Mesodermal cell (in vitro differentiated cells): ENCODE results near the gene BANP.

ENCODE experiments used
- H3K27ac ChIP-seq: 2 replicates; pipeline ENCODE4 v1.7.0; 2013; ENCODE audit warnings: mild to moderate bottlenecking, low read depth, low read length, moderate library complexity; ENCODE audit not compliant: severe bottlenecking
- H3K36me3 ChIP-seq: 2 replicates; pipeline ENCODE4 v1.7.1; 2013; ENCODE audit warnings: mild to moderate bottlenecking, low read length, moderate library complexity; ENCODE audit not compliant: control insufficient read depth, insufficient read depth
- H3K4me1 ChIP-seq: one replicate; pipeline ENCODE4 v1.7.1; 2013; ENCODE audit warnings: mild to moderate bottlenecking, low read length; ENCODE audit not compliant: insufficient read depth, control insufficient read depth, poor library complexity, severe bottlenecking
- H3K4me3 ChIP-seq: 2 replicates; pipeline ENCODE4 v1.7.0; 2013; ENCODE audit warnings: low read length, control low read depth, mild to moderate bottlenecking; ENCODE audit not compliant: insufficient read depth, poor library complexity, severe bottlenecking; ENCODE audit errors: extremely low read depth
- H3K9me3 ChIP-seq: 2 replicates; pipeline ENCODE4 v1.7.1; 2013; ENCODE audit warnings: mild to moderate bottlenecking, low read length, moderate library complexity; ENCODE audit not compliant: control insufficient read depth
- WGBS, 2 experiments: methylation state at CpG; one replicate each; pipeline ENCODE4 v1.1.5; 2013; ENCODE audit warnings: missing lambda C conversion rate in 2 of 2; ENCODE audit not compliant: insufficient coverage in 2 of 2; 5-methylcytosine and 5-hydroxymethylcytosine counted together

The BANP gene

GRCh38 chr16:88063211-88063773 lies 112.1 kb downstream of the BANP start:
- no peaks in the 10 kb centered on the region for H3K9me3 ChIP-seq
- WGBS, 2 experiments, result 90 to 95% methylated on average over 9 to 11 of the region's 16 CpGs
- no peak overlapping the region for H3K4me3 ChIP-seq
- H3K36me3 ChIP-seq, result peaks cover 38% of the 10 kb centered on the region
- H3K4me1 ChIP-seq, result peaks cover 12% of the 10 kb centered on the region
- no peak overlapping the region for H3K27ac ChIP-seq

GRCh38 chr16:88064011-88064888 lies 113.0 kb downstream of the BANP start:
- 97 to 98% methylated on average over 27 to 31 of the region's 31 CpGs for WGBS, 2 experiments
- Histone ChIP-seq H3K9me3 (no peaks in the 10 kb centered on the region), H3K4me1 (peaks cover 12% of the 10 kb centered on the region), H3K27ac (no peak overlapping the region), H3K4me3 (no peak overlapping the region), H3K36me3 (peaks cover 41% of the 10 kb centered on the region)

GRCh38 chr16:88064889-88065746 lies 113.9 kb downstream of the BANP start:
- Histone ChIP-seq H3K9me3 (no peaks in the 10 kb centered on the region), H3K27ac (no peak overlapping the region), H3K36me3 (peaks cover 46% of the 10 kb centered on the region), H3K4me3 (no peak overlapping the region), H3K4me1 (peaks cover 12% of the 10 kb centered on the region)
- WGBS, 2 experiments, result 88 to 93% methylated on average over 17 to 18 of the region's 19 CpGs

DNA sequence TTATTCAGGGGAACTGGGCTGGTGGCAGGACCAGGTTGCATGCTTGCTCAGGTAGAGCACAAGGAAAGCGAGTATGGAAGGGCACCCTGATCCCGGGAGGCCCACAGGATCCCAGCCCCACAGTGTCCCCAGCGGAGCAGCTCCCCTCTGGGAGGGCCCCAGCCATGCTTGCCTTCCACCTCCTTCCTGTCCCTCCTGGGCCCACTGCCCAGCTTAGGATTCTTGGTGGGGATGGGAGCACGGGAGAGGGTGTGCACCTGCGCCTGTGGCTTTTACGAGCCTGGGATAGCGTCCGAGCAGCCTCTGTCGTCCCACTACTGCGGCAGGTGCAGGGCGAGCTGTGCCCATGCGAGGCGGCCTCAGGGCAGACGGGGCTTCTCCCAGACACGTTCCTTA lies 114.5 kb downstream of the BANP start:
- Histone ChIP-seq H3K36me3 (peaks cover 47% of the 10 kb centered on the region), H3K4me1 (peaks cover 12% of the 10 kb centered on the region), H3K27ac (no peak overlapping the region), H3K4me3 (no peak overlapping the region), H3K9me3 (no peaks in the 10 kb centered on the region)
- 96 to 97% methylated on average over 13 to 14 of the region's 15 CpGs for WGBS, 2 experiments

DNA sequence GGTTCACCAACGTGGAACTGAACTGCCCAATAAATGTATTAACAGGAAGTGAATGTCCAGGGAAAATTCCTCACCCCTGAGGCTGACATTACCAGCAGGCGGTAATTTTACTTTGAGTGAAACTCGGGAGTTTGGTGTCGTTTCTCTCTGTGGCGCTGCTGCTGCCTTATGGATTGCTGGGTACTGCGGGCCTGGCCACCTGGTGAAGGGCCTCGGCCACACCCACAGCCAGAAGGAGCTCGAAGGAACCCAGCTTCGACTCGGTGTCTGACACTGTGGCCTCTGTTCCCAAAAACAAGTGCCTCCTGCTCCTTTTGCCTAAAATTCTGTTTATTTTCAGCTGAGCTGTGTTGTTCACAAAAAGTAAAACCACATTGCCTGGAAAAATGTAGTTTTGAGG lies 115.0 kb downstream of the BANP start:
- Histone ChIP-seq H3K4me3 (no peak overlapping the region), H3K27ac (no peak overlapping the region), H3K4me1 (peaks cover 12% of the 10 kb centered on the region), H3K9me3 (no peaks in the 10 kb centered on the region), H3K36me3 (peaks cover 45% of the 10 kb centered on the region)
- 90 to 91% methylated on average over 9 to 10 of the region's 10 CpGs for WGBS, 2 experiments

DNA sequence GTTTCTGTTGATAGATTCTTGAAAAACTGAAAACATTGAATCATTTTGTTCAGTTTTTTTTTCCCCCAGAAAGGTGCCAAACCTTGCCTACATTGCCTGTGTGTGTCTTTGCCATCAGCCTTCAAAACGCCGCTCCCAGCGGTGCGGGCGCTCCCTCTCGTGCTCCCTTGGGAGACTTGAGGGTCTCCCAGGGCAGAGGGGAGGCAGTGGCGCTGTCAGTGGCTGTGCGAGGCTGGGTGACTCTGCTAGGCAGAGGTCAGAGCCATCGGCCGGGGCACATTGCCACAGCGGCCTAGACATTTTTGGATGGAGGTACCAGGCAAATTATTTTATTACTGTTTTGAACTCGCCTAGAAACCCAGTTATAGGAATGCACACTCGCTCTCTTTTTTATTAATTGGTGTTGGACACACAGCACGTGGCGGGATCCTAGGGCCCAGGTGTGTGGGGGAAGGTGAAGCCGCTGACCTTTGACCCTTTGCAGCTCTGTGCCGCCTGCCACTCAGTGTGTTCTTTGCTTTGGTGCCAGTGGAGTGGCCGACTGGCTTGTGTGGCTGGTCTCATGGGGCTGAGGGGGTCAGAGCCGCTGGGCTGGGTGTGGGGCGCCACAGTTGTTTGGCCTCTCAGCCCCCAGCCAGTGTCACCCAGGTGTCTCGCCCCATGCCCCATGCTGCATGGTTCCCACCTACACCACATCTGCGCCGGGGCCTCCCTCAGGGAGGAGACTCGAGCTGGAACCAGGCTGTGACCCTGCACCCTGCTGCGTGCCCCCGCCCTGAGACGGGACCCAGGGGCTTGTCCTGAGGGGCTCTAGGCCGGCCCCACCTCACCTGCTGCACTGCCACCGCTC lies 115.7 kb downstream of the BANP start:
- 92 to 98% methylated on average over 14 to 23 of the region's 29 CpGs for WGBS, 2 experiments
- Histone ChIP-seq H3K4me3 (no peak overlapping the region), H3K36me3 (peaks cover 45% of the 10 kb centered on the region), H3K4me1 (peaks cover 10% of the 10 kb centered on the region), H3K9me3 (no peaks in the 10 kb centered on the region), H3K27ac (no peak overlapping the region)

- WGBS, 2 experiments, result 92 to 93% methylated on average over 25 to 35 of the region's 40 CpGs
Observed at GRCh38 chr16:88067530-88068411, 116.5 kb downstream of the BANP start.

DNA sequence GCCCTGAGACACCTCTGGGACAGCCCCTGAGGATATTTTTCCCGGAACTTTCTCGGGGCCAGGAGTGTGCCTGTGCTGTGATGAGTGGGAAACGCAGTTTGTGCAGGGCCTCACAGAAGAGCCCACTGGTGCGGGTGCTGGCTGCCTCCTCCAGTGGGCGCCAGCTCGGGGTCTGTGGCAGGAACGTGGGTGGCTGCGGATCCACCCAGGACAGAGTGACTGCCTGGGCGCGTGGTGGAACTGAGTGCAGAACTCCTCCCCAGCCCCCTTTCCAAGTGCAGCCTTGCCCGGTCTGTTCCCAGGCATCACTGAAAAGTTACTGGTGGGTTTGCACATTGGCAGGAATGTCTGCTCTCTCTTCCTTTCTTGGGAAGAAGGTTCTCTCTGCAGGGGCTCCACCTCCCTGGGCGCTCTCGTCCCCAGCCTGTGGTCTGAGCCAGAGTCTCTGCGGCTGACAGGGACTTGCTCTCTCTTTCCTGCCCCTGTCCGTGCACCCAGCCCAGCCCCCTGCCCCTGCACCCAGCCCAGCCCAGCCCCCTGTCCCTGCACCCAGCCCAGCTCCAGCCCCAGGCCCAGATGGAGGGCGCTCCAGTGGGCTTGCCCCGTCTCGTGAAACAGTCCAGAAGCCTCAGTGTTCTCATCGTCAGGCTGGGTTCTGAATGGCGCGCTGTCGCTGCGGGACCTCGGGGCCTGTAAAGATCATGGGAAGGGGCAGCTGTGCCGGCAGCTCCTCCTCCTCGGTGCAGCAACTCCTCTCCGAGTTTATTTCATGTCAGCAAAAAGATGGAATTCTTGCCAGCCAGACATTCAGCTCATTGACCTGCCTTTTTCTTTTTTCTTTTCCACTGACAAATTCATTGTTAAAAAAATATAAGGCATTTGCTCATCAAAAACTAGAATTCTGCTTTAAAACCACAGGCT lies 117.5 kb downstream of the BANP start:
- 94 to 96% methylated on average over 25 to 26 of the region's 27 CpGs for WGBS, 2 experiments
- Histone ChIP-seq H3K4me1 (no peaks in the 10 kb centered on the region), H3K27ac (no peak overlapping the region), H3K36me3 (peaks cover 49% of the 10 kb centered on the region), H3K4me3 (no peak overlapping the region), H3K9me3 (no peaks in the 10 kb centered on the region)

More at GRCh38 chr16:88067530-88068411, 116.5 kb downstream of the BANP start:
- Histone ChIP-seq H3K4me3 (no peak overlapping the region), H3K4me1 (peaks cover under 1% of the 10 kb centered on the region), H3K36me3 (peaks cover 53% of the 10 kb centered on the region), H3K27ac (no peak overlapping the region), H3K9me3 (no peaks in the 10 kb centered on the region)
